Mammary epithelial cell (primary cell): Measurements from ENCODE around the gene IPCEF1.

ENCODE experiments used
- CTCF ChIP-seq, 2 donors: IDR thresholded peaks in 1 of 2; conservative IDR thresholded peaks in 1 of 2; 2 replicates each; pipeline ENCODE4 v1.5.1; 2011 to 2012; ENCODE audit warnings: inconsistent platforms in 2 of 2, low read length in 2 of 2, mild to moderate bottlenecking in 2 of 2, control low read depth in 1 of 2, low read depth in 1 of 2; ENCODE audit not compliant: insufficient read depth in 1 of 2; ENCODE audit errors: extremely low read depth in 1 of 2
- EZH2 ChIP-seq: IDR thresholded peaks from 2 replicates; pipeline ENCODE4 v1.6.1; 2012; ENCODE audit warnings: low read length, inconsistent platforms, borderline replicate concordance

DNA sequence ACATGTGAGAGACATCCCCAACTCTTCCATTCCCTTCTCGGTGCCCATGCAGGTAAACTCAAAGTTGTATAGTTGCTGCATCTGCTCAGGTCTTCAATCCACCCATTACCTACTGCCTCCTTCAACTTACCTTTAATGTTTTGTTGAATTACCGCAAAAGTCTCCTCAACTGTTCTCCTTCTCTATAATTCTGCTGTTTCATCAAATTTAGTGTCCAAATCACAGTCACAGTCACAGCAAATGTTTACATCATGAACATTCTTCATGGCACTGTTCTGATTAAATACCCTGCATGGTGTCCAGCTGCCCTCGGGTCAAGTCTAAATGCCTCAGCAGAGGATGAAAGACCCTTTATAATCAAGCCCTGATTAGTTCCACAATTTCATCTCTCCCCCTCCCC is 130.1 kb downstream of the IPCEF1 start:
- TF ChIP-seq CTCF (conservative IDR thresholded peaks at IDR 0.05 in 1 of 2, IDR thresholded peaks at IDR 0.05 in 1 of 2; ENCODE audit: extremely low read depth in 1 of 2, insufficient read depth in 1 of 2, low read depth in 1 of 2, low read length in 2 of 2) = no peak
- no peak for TF ChIP-seq EZH2
